ENCODE results near the gene NDUFB8.
A peak's percentile ranks its signal among the peaks of the same experiment; 100 is the strongest.
"Not testable (repeated sequence)": the region's sequence is repeated elsewhere in the genome, so short reads cannot be mapped to it uniquely, and the experiment has no call there.

NDUFB8 gene

GRCh38 chr10:100529475-100530298 is at the start of gene NDUFB8:
Gene NDUFB8 (minus strand): TSS chr10:100529871. CDS start chr10:100529851, 20 bp downstream.
- DNase-seq (ENCODE audit: low spot score): peak; percentile 89

- no peak for DNase-seq (ENCODE audit: low spot score)
These were observed 46.6 kb upstream of the NDUFB8 start for GRCh38 chr10:100576282-100576635.

GRCh38 chr10:100575585-100576281 is 46.1 kb upstream of the NDUFB8 start:
- DNase-seq (ENCODE audit: low spot score): no peak

GRCh38 chr10:100575146-100575545 is 45.5 kb upstream of the NDUFB8 start:
- DNase-seq (ENCODE audit: low spot score): not testable (repeated sequence)

- no peak for DNase-seq (ENCODE audit: low spot score)
These were observed 41.6 kb upstream of the NDUFB8 start for GRCh38 chr10:100571084-100571856.

- no peak for DNase-seq (ENCODE audit: low spot score)
These were observed 40.8 kb upstream of the NDUFB8 start for GRCh38 chr10:100570506-100570905.

- DNase-seq (ENCODE audit: low spot score): no peak
These were observed 40.2 kb upstream of the NDUFB8 start for GRCh38 chr10:100569687-100570481.

- DNase-seq (ENCODE audit: low spot score): no peak
These were observed 39.2 kb upstream of the NDUFB8 start for GRCh38 chr10:100568912-100569311.

GRCh38 chr10:100567826-100568225 is 38.2 kb upstream of the NDUFB8 start:
- DNase-seq (ENCODE audit: low spot score): no peak

- DNase-seq (ENCODE audit: low spot score): no peak
These were observed 37.6 kb upstream of the NDUFB8 start for GRCh38 chr10:100567249-100567648.

- DNase-seq (ENCODE audit: low spot score): no peak
These were observed 36.9 kb upstream of the NDUFB8 start for GRCh38 chr10:100566561-100566960.

GRCh38 chr10:100565206-100565985 is 35.7 kb upstream of the NDUFB8 start:
- no peak for DNase-seq (ENCODE audit: low spot score)

- DNase-seq (ENCODE audit: low spot score): peak; percentile 35
These were observed 32.5 kb upstream of the NDUFB8 start for GRCh38 chr10:100562008-100562672.

- DNase-seq (ENCODE audit: low spot score): no peak
These were observed 31.3 kb upstream of the NDUFB8 start for GRCh38 chr10:100561005-100561404.

GRCh38 chr10:100560248-100560647 is 30.6 kb upstream of the NDUFB8 start:
- DNase-seq (ENCODE audit: low spot score): no peak

- no peak for DNase-seq (ENCODE audit: low spot score)
These were observed 25.2 kb upstream of the NDUFB8 start for GRCh38 chr10:100554902-100555301.

- DNase-seq (ENCODE audit: low spot score): no peak
These were observed 24.3 kb upstream of the NDUFB8 start for GRCh38 chr10:100553929-100554328.

- no peak for DNase-seq (ENCODE audit: low spot score)
These were observed 22.1 kb upstream of the NDUFB8 start for GRCh38 chr10:100551738-100552137.

GRCh38 chr10:100551196-100551595 is 21.5 kb upstream of the NDUFB8 start:
- DNase-seq (ENCODE audit: low spot score): no peak

- DNase-seq (ENCODE audit: low spot score): no peak
These were observed 15.3 kb upstream of the NDUFB8 start for GRCh38 chr10:100544950-100545349.
